ENCODE measurements around the gene TRAPPC13.

- TF ChIP-seq POLR2A (IDR thresholded peaks at IDR 0.05) (no peak), CTCF (IDR thresholded peaks at IDR 0.05) (no peak)
Observed at GRCh38 chr5:65620021-65620420, 4.8 kb upstream of the TRAPPC13 start.
